Activated CD8-positive, alpha-beta memory T cell treated with anti-CD3 and anti-CD28 coated beads, Interleukin-2, amount 10 ng/mL, durations not matched to agents 7 days and 5 days (primary cell): ENCODE results near the gene NRDC. TPM values are rescaled to one million over a fixed set of nuclear protein-coding genes. Genes with fewer than 3 reads are reported as not detected.

Experiments used
- ATAC-seq: fragments of 150-1000 bp; cut with Tn5 transposase; one replicate; pipeline ENCODE4 v1.10.0; 2021; ENCODE audit warnings: moderate library complexity
- CTCF ChIA-PET: fragments of 350-600 bp; sonication (Branson Sonifier 250); formaldehyde crosslinking; loops from one replicate; lab custom pipeline; 2021; ENCODE audit warnings: antibody characterized with exemption; lab: Charles Lee
- DNase-seq: peaks from one replicate; pipeline ENCODE4 v3.0.0-alpha.2; 2020
- H3K27ac Mint-ChIP-seq: one replicate; pipeline ENCODE4 v1.8.0; 2021; ENCODE audit warnings: mild to moderate bottlenecking, mixed read lengths
- H3K27me3 Mint-ChIP-seq: one replicate; pipeline ENCODE4 v1.8.0; 2021; ENCODE audit warnings: mixed read lengths
- H3K36me3 Mint-ChIP-seq: one replicate; pipeline ENCODE4 v1.8.0; 2021; ENCODE audit warnings: mild to moderate bottlenecking, mixed read lengths
- H3K4me1 Mint-ChIP-seq: one replicate; pipeline ENCODE4 v1.8.0; 2021; ENCODE audit warnings: mixed read lengths
- H3K4me3 Mint-ChIP-seq: one replicate; pipeline ENCODE4 v1.8.0; 2021; ENCODE audit warnings: mild to moderate bottlenecking, moderate library complexity, mixed read lengths
- H3K9me3 Mint-ChIP-seq: one replicate; pipeline ENCODE4 v1.8.0; 2022; ENCODE audit warnings: low read depth, mixed read lengths
- total RNA-seq, 2 experiments: library from RNA; stranded (reverse); gene quantifications; one replicate each; pipeline ENCODE4 v1.2.3, GENCODE V29; 2021

The NRDC gene
- 100 to 1,000 TPM; 190 to 208 TPM for total RNA-seq

DNA sequence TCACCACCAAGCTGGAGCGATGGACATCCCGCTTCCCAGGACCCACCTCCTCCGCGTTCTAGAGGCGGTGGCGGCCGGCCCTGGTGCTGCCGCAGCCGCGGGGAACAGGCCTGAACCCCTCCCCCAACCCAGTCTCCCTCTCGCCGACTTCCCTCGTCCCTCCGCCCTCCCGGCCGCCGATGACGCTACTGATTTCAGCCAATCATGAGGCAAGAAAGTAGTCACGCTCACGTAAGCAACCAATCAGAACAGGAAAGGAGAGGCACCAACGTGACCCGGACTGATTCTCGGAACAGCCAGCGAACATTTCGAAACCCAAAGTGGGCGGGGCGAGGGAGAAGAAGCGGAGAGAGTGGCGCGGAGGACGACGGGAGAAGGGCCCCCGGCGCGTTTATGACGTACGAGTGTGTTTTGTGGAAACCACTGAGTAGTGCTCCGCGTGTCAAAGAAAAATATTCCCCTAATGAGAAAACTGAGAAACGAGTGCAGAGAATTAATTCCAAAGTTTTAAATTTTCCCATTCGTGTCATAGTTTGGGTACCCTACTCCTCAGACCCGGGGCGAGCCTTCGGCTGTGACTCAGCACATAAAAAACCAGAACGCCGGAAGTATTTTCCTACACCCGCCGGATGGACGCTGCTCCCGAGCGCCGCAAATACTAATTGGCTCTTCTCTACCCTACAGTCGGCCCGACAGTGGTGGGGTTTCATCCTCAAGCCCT is at the start of gene NRDC:
NRDC (minus strand) TSS at position 112 of the 721 bp plus-strand sequence. CDS start 112 bp downstream, outside the sequence.
- no peak within 1 kb of the TSS for H3K27ac Mint-ChIP-seq
- H3K4me1 Mint-ChIP-seq, result peaks cover 30% of the 10 kb centered on the region
- H3K36me3 Mint-ChIP-seq, result peaks cover 16% of the 10 kb centered on the region
- no peaks in the 10 kb centered on the region for H3K9me3 Mint-ChIP-seq
- ATAC-seq (peak; percentile 94), DNase-seq (peak; percentile 100)
- no peak within 1 kb of the TSS for H3K4me3 Mint-ChIP-seq
- CTCF ChIA-PET, result interaction anchor here (1.0 to 2.5 kb wide), 3 partner anchors 19 to 158 kb away, joined by 3 to 8 read pairs (median 3); no protein-coding TSS in a partner anchor
- peaks cover 18% of the 10 kb centered on the region for H3K27me3 Mint-ChIP-seq

DNA sequence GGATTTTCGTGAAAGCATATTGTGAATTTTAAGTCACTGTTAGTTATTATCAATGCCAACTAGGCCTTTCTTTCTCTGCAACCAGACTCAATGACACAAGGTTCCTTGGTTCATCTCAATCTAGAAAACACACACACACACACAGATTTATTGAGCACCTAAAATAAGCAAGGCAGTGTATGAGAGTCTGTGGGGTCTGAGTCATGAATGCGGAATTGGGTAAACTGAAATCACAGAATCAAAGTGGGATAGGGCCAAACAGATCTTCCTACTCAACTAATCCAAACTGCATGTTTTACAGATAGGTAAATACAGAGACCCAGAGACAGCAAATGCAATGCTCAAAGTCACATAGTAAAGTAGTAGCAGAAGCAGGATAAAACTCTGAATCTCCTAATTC is 48.5 kb upstream of the NRDC start:
- H3K4me1 Mint-ChIP-seq, result peaks cover 4% of the 10 kb centered on the region
- DNase-seq, result no peak
- no peaks in the 10 kb centered on the region for H3K9me3 Mint-ChIP-seq
- no peak overlapping the region for H3K4me3 Mint-ChIP-seq
- ATAC-seq, result no peak
- CTCF ChIA-PET, result interaction anchor here (1.6 kb wide), 1 partner anchor 31 kb away, joined by 4 read pairs; no protein-coding TSS in a partner anchor
- peaks cover 7% of the 10 kb centered on the region for H3K27me3 Mint-ChIP-seq
- H3K27ac Mint-ChIP-seq, result no peak overlapping the region
- no peaks in the 10 kb centered on the region for H3K36me3 Mint-ChIP-seq

- Mint-ChIP-seq H3K9me3 (no peaks in the 10 kb centered on the region), H3K4me3 (no peak overlapping the region), H3K4me1 (peaks cover 4% of the 10 kb centered on the region), H3K27ac (no peak overlapping the region), H3K36me3 (no peaks in the 10 kb centered on the region), H3K27me3 (peaks cover 9% of the 10 kb centered on the region)
- CTCF ChIA-PET, result interaction anchor here (1.6 kb wide), 1 partner anchor 30 kb away, joined by 4 read pairs; no protein-coding TSS in a partner anchor
- DNase-seq, result no peak
- no peak for ATAC-seq
Observed at GRCh38 chr1:51926171-51926812, 47.8 kb upstream of the NRDC start.

GRCh38 chr1:51924455-51924854 is 45.9 kb upstream of the NRDC start:
- Mint-ChIP-seq H3K27me3 (peaks cover 19% of the 10 kb centered on the region), H3K36me3 (no peaks in the 10 kb centered on the region), H3K27ac (no peak overlapping the region), H3K9me3 (no peaks in the 10 kb centered on the region), H3K4me1 (peaks cover 4% of the 10 kb centered on the region), H3K4me3 (no peak overlapping the region)
- CTCF ChIA-PET, result no interaction called here
- ATAC-seq (peak; percentile 55), DNase-seq (peak; percentile 51)

DNA sequence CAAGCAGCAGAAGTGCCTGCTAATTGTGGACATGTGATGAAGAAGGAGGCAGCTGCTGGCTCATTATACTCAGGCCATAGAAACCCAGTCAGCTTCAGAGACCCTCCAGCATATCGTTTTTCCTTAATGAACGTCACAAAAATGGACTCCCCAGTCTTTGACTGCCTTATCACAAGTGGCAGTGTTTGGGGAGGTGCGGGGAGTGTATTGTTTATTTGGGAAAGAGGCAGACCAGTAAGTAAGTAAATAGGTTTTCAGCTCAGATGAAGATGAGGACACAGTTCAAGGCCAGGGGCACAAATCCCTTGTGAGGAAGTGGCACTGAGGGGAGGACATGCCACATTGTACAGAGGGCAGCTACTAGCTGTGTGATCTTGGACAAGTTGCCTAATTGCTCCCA is 43.5 kb upstream of the NRDC start:
- Mint-ChIP-seq H3K36me3 (no peaks in the 10 kb centered on the region), H3K27me3 (peaks cover 26% of the 10 kb centered on the region), H3K4me1 (peaks cover 4% of the 10 kb centered on the region), H3K27ac (no peak overlapping the region), H3K9me3 (no peaks in the 10 kb centered on the region), H3K4me3 (no peak overlapping the region)
- CTCF ChIA-PET, result no interaction called here
- DNase-seq (no peak), ATAC-seq (no peak)

GRCh38 chr1:51920130-51920529 is 41.6 kb upstream of the NRDC start:
- no peaks in the 10 kb centered on the region for H3K36me3 Mint-ChIP-seq
- H3K27me3 Mint-ChIP-seq, result peaks cover 31% of the 10 kb centered on the region
- ATAC-seq (no peak), DNase-seq (no peak)
- no peaks in the 10 kb centered on the region for H3K4me1 Mint-ChIP-seq
- no peak overlapping the region for H3K4me3 Mint-ChIP-seq
- no peaks in the 10 kb centered on the region for H3K9me3 Mint-ChIP-seq
- H3K27ac Mint-ChIP-seq, result no peak overlapping the region
- CTCF ChIA-PET, result no interaction called here

DNA sequence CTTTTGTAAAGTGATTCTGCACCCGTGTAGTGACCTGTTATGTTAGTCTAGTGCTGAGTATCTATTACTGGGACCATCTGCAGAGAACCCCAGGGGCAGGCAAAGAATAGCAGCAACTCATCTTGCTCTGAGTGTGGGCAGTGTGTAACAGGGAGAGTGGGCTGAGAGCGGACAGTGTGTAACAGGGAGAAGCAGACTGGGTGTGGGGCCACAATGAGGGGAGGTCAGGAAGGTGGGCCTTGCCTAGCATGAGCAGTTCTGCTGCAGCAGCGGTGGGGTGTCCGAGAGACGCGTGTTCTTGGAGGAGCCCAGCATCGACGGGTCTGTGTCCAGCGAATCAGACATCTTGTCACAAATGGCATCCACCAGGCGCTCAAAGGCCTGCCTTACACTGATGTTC is 41.2 kb upstream of the NRDC start:
- Mint-ChIP-seq H3K4me1 (no peaks in the 10 kb centered on the region), H3K9me3 (no peaks in the 10 kb centered on the region), H3K27me3 (peaks cover 34% of the 10 kb centered on the region), H3K36me3 (no peaks in the 10 kb centered on the region), H3K27ac (no peak overlapping the region), H3K4me3 (no peak overlapping the region)
- no peak for DNase-seq
- ATAC-seq, result no peak
- CTCF ChIA-PET, result no interaction called here

GRCh38 chr1:51916587-51917405 is 38.3 kb upstream of the NRDC start:
- Mint-ChIP-seq H3K27me3 (peaks cover 44% of the 10 kb centered on the region), H3K9me3 (no peaks in the 10 kb centered on the region), H3K4me1 (no peaks in the 10 kb centered on the region), H3K4me3 (no peak overlapping the region), H3K36me3 (no peaks in the 10 kb centered on the region), H3K27ac (no peak overlapping the region)
- CTCF ChIA-PET, result no interaction called here
- ATAC-seq (no peak), DNase-seq (no peak)

- Mint-ChIP-seq H3K4me1 (no peaks in the 10 kb centered on the region), H3K27ac (no peak overlapping the region), H3K4me3 (no peak overlapping the region), H3K9me3 (no peaks in the 10 kb centered on the region), H3K27me3 (peaks cover 41% of the 10 kb centered on the region), H3K36me3 (no peaks in the 10 kb centered on the region)
- ATAC-seq, result no peak
- DNase-seq, result no peak
- CTCF ChIA-PET, result no interaction called here
Observed at GRCh38 chr1:51915951-51916350, 37.4 kb upstream of the NRDC start.

DNA sequence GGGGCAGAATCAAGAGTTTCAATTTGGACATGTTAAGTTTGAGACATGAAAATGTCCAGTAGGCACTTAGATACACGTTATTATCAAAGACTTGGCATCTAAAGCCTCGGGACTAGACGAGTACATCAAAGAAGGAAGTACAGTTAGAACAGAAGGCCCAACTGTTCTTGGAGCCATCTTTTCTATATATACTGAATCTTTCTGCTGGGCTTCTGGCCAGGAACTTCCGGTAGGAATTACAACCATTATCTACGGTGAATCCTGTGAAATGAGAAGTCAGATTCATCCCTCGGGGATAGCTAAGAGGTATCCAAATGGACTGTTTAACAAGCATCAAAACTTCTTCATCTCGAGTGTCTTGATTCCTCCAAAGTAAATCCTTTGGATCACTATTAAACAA is 34.4 kb upstream of the NRDC start:
- Mint-ChIP-seq H3K27ac (no peak overlapping the region), H3K4me3 (no peak overlapping the region), H3K4me1 (no peaks in the 10 kb centered on the region), H3K27me3 (peaks cover 37% of the 10 kb centered on the region), H3K9me3 (no peaks in the 10 kb centered on the region), H3K36me3 (no peaks in the 10 kb centered on the region)
- no peak for ATAC-seq
- no peak for DNase-seq
- CTCF ChIA-PET, result no interaction called here

- no peak for ATAC-seq
- H3K4me1 Mint-ChIP-seq, result peaks cover 2% of the 10 kb centered on the region
- CTCF ChIA-PET, result no interaction called here
- no peak overlapping the region for H3K4me3 Mint-ChIP-seq
- DNase-seq, result no peak
- peaks cover 29% of the 10 kb centered on the region for H3K27me3 Mint-ChIP-seq
- peaks cover 14% of the 10 kb centered on the region for H3K9me3 Mint-ChIP-seq
- H3K36me3 Mint-ChIP-seq, result peaks cover 3% of the 10 kb centered on the region
- no peak overlapping the region for H3K27ac Mint-ChIP-seq
Observed at GRCh38 chr1:51910221-51911000, 31.9 kb upstream of the NRDC start.

DNA sequence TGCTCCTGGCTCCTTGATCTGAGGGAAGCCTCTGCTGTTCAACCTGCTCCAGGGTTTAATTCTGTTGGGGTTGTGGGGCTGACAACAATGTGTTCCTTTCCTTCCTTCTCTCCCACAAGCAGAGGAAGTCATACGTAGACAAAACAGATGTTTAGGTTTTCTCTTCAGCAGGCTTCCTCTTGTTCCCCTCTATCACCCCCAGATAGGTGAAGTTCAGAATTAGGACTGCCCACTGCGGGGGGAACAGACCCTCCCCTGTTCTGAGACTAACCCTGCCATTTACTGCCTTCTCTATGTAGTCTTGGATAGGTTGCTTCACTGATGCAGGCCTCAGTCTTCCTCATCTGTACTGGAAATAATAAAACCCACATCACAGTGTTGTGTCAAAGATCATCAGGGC is 30.0 kb upstream of the NRDC start:
- Mint-ChIP-seq H3K27me3 (peaks cover 22% of the 10 kb centered on the region), H3K4me3 (no peak overlapping the region), H3K27ac (no peak overlapping the region), H3K9me3 (peaks cover 14% of the 10 kb centered on the region), H3K36me3 (peaks cover 3% of the 10 kb centered on the region), H3K4me1 (peaks cover 2% of the 10 kb centered on the region)
- CTCF ChIA-PET, result no interaction called here
- DNase-seq (no peak), ATAC-seq (no peak)
